Tongue (tissue), 2 donors: ENCODE results near the gene TAS1R3. TPM values are rescaled to one million over a fixed set of nuclear protein-coding genes. Genes with fewer than 3 reads are reported as not detected.

Source experiments
- DNase-seq: peaks from one replicate; pipeline ENCODE4 v3.0.0-alpha.2; 2015
- total RNA-seq: library from RNA; depleted of rRNA; stranded (reverse); fragments of >200 nt; gene quantifications from one replicate; pipeline ENCODE4 v1.2.3, GENCODE V29; 2014

TAS1R3 gene
- 1.9 TPM for total RNA-seq

DNA sequence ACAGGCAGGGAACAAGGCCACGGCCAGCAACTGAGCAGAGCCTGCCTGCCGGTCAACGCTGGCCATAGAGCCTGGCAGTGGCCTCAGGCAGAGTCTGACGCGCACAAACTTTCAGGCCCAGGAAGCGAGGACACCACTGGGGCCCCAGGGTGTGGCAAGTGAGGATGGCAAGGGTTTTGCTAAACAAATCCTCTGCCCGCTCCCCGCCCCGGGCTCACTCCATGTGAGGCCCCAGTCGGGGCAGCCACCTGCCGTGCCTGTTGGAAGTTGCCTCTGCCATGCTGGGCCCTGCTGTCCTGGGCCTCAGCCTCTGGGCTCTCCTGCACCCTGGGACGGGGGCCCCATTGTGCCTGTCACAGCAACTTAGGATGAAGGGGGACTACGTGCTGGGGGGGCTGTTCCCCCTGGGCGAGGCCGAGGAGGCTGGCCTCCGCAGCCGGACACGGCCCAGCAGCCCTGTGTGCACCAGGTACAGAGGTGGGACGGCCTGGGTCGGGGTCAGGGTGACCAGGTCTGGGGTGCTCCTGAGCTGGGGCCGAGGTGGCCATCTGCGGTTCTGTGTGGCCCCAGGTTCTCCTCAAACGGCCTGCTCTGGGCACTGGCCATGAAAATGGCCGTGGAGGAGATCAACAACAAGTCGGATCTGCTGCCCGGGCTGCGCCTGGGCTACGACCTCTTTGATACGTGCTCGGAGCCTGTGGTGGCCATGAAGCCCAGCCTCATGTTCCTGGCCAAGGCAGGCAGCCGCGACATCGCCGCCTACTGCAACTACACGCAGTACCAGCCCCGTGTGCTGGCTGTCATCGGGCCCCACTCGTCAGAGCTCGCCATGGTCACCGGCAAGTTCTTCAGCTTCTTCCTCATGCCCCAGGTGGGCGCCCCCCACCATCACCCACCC, at the start of gene TAS1R3:
Gene TAS1R3, plus strand, starts transcription at position 213 of the 898 bp plus-strand sequence. Its CDS starts 66 bp downstream, at position 279.
- peak; percentile 74 for DNase-seq

DNA sequence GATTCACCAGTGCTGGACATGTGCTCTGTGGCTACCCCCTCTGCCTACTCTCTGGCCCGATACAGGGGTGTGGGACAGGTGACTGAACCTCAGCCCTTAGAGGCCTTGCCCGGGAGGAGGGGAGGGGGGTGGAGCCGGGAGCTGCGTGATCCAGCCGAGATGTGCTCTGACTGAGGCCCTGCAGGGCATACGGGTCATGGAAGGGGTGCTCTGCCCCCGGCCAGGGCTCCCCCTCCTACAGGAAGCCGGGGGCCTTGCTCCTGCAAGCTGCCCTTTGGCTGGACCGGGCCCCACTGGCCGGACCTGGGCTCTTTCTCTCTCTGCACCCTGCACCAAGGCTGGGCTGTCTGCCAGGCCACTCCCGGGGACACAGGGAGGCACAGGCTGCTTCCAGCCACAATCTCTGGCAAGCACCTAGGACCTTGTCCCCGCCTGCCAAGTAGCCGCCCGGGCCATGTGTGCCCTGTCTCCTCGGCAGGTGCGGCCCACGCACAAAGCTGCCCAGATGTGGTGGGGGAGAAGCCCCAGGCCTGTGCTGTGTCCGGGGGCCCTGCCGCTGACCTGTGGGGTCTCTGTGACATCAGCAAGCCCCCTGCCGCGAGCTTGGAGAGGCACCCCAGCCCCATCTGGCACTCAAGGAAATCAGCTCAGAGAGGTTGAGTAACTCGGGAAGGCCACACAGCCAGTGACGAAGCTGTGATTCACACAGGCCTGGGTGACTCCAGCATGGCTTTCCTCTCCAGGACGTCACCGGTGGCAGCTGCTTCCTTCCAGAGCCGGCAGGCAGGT, 49.4 kb upstream of the TAS1R3 start:
- DNase-seq = no peak

DNA sequence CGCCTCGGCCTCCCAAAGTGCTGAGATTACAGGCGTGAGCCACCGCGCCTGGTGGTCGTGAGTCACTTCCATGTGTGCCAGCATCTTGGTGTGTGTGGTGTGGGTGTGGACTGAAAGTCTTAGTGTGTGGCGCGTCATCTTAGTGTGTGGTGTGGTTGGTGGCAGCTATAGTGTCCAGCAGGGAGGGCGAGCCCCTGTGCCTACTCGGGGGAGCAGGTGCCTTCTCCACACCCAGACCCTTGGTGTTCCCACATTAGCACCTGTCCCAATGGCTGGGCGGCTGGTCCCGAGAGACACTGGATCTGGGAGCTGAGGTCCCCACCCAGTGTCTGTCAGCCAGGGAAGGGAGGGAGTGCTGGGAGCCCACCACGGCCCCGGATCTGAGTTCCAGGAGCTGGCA, 48.1 kb upstream of the TAS1R3 start:
- no peak for DNase-seq

DNA sequence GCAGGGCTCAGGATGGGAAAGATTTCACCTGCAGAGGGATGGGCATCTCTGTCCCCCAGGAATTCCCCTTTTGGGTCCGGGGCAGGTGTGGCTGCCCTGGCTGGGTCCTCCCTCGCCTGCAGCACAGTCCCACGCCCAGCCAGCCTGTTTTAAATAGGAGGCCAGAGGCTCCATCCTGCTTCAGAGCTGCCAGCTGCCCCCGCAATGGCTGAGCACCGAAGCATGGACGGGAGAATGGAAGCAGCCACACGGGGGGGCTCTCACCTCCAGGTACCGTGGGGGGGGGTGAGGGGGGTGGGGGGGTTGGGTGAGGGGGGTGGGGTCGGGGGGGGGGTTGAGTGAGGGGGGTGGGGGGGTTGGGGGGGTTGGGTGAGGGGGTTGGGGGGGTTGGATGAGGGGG, 47.3 kb upstream of the TAS1R3 start:
- DNase-seq = no peak

DNA sequence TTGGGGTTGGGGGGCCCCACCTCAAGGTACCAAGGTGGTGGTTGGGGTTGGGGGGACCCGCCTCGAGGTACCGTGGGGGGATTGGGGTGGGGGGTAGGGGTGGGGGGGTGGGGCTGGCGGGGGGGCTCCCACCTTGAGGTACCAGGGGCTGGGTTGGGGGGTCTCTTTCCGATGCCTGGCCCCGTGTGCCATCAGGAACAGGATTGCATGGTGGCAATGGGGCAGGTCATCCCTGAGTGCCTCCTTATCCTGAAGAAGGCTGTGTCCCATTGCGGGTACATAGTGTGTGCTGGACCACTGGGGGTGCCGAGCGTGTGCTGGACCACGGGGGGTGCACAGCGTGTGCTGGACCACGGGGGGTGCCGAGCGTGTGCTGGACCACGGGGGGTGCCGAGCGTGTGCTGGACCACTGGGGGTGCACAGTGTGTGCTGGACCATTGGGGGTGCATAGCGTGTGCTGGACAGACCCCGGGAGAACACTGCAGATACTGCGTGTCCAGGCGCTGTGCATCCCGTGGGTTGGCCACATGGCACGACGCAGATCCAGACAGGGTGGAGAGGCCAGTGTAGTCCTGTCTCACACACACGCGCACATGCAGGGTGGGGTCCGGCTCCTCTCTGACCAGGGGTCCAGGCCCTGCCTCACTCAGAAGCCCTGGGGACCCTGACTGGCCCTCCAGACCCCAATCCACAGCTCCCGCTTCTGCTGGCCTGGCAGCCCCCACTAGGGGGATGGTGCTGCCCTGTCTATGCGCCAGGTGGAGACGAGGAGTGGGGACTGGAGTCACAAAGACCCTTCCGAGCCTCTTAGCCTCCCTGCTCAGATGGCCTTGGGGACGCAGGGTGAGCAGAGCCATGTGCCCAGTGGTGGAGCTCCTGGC, 46.6 kb upstream of the TAS1R3 start:
- no peak for DNase-seq

DNA sequence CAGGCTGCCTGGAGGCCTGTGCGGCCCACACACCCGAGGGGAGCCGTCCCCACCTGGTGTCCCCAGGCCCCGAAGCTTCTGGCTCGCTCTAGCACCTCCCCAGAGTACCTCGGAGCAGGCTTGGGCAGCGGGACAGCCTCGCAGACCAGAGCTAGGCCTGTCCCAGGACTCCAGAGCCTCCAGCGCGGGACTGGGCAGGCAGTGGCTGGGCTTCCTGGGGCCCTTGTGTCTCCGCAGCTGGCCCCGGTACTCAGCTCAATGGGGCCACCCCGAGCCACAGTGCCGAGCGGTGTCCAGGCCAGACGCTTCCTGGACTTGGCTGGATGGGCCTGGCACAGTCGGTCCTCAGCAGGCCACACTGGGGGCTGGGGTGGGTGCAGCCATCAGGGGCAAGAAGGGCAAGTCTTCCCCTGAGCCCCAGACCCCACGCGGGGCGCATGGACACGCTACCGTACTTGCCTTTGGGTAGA, 45.9 kb upstream of the TAS1R3 start:
- DNase-seq = no peak

DNA sequence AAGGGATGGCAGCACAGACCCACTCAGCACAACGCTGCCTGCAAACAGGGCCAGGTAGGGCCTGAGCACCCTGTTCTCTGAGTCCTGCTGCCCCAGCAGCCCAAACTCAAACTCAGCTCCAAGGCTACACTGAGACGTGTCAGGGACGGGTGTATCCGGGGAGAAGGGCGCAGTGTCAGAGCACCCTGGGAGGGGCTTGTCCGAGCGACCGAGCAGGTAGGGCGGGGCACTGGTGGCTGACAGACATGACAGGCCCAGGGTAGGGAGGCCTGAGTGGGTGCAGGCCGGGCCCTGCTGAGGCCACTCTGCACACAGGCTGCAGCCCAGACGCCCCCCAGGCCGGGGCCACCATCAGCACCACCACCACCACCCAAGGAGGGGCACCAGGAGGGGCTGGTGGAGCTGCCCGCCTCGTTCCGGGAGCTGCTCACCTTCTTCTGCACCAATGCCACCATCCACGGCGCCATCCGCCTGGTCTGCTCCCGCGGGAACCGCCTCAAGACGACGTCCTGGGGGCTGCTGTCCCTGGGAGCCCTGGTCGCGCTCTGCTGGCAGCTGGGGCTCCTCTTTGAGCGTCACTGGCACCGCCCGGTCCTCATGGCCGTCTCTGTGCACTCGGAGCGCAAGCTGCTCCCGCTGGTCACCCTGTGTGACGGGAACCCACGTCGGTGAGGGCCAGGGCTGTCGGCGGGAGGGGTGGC, 45.3 kb upstream of the TAS1R3 start:
- DNase-seq = no peak

DNA sequence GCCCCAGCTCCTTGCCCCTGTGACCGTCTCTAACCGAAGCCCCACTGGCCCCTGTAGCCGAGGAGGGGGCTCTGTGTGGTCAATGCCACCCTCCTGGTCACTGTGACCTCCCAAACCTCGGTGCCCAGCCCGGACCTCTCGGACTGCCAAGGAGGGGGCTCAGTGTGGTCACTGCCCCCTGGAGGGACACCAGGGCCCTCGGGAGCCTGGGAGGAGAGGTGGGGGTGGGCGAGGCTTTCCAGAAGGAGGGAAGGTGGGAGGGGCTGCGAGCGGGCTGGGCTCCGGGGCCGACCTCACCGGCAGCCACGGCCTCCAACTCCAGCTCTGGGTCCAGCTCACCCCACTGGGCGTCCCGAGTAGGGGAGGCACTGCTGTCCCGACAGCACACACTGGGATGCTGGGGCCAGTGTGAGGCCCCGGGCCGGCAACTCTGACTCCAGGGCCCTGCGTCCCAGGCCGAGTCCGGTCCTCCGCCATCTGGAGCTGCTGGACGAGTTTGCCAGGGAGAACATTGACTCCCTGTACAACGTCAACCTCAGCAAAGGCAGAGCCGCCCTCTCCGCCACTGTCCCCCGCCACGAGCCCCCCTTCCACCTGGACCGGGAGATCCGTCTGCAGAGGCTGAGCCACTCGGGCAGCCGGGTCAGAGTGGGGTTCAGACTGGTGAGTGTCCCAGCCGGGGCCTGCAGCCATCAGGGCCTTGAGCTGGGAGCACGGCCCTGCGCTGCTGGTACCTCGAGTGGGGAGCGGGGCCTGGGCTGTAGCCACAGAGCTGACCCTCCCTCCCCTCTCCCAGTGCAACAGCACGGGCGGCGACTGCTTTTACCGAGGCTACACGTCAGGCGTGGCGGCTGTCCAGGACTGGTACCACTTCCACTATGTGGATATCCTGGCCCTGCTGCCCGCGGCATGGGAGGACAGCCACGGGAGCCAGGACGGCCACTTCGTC, 44.5 kb upstream of the TAS1R3 start:
- DNase-seq = no peak

DNA sequence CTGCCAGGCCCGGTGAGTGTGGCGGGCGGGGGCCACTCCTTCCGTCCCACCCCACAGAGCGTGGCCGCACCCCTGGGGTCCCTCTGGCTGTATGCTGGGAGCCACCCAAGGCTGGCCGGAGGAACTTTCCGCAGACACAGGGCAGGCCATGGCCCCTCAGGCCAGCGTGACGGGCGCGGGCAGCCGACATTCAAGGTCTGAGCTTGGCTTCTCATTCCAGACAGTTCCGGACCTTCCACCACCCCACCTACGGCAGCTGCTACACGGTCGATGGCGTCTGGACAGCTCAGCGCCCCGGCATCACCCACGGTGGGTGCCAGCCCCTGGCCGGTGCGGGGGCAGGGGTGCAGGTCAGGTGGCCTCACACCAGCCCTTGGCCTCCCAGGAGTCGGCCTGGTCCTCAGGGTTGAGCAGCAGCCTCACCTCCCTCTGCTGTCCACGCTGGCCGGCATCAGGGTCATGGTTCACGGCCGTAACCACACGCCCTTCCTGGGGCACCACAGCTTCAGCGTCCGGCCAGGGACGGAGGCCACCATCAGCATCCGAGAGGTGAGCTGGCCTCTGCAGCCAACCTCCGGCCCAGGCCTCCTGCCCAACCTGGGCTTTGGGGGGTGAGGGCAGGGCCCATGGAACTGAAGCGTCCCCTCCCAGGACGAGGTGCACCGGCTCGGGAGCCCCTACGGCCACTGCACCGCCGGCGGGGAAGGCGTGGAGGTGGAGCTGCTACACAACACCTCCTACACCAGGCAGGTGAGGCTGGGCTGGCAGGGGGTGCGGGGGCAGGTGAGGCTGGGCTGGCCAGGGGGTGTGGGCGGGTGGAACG, 43.6 kb upstream of the TAS1R3 start:
- DNase-seq = no peak

DNA sequence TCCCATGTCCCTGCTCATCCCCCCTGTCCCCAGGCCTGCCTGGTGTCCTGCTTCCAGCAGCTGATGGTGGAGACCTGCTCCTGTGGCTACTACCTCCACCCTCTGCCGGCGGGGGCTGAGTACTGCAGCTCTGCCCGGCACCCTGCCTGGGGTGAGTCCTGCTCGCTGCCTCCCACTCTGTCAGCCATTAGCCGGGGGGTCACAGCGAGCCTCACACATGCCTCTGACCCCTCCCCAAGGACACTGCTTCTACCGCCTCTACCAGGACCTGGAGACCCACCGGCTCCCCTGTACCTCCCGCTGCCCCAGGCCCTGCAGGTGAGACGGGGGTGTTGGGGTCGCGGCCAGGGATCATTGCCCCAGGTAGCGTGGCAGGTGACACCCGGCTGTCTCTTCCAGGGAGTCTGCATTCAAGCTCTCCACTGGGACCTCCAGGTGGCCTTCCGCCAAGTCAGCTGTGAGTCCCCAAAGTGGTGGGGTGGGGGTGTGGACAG, 40.8 kb upstream of the TAS1R3 start:
- no peak for DNase-seq

DNA sequence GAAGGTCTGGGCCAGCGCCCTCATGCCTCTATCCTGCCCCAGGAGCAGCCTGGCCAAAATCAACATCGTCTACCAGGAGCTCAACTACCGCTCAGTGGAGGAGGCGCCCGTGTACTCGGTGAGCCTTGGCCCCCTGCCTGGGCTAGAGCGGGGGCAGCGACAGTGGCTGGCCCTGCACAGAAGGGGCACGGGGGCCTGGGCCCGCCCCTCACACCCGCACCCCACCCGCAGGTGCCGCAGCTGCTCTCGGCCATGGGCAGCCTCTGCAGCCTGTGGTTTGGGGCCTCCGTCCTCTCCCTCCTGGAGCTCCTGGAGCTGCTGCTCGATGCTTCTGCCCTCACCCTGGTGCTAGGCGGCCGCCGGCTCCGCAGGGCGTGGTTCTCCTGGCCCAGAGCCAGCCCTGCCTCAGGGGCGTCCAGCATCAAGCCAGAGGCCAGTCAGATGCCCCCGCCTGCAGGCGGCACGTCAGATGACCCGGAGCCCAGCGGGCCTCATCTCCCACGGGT, 40.0 kb upstream of the TAS1R3 start:
- no peak for DNase-seq

DNA sequence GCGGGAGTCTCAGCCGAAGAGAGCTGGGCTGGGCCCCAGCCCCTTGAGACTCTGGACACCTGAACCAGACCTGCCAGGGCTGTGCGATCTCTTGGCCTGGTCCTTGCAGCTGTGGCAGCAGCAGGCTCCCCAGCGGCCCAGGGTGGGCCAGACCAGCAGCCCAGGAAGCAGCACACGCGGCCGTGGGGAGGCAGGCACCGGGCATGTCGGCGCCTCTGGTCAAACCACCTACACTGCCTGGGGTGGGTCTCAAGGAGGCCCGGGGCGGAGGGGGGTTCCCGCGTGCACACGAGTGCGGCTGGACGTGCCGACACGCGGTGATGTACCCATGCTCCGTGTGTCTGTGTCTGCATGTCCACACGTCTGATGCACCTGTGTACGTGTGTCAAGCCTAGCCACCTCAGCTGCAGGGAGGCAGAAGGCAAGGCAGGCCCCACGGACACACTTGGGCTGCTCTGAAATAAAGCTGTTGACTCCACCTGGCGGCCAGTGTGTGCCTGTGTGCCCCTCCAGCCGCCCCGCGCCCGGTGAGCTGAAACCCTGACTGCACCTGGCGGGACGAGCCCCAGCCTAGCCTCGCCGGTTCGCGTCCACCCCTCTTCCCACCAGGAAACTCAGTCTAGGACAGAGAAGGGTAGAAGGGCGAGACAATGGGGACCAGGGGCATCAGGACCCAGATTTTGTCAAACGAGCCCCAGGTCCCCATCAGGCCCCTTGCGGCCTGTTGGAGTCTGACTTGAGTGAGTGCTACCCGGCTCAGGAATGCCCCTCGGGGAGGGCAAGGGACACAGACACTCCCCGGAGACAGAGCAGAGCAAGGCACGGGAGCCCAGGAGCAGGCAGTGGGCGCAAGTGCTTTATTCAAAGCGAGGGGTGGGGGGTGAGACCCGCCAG, 39.3 kb upstream of the TAS1R3 start:
- DNase-seq = peak; percentile 83

DNA sequence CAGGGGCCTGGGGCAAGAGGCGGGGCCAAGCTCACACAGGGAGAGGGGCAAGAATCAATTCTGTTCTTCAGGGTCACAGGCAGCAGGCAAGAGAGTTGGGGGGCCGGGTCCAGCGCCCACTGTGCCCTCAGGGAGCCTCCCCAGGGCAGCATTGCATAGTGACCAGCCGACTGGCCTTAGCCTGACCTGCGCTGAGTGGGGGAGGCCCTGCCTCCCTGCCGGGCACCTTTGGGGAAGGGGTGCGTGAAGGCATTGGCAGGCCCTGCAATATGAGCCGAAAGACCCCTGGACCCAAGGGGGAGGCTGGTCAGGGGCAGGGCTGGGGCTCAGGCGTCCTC, 38.7 kb upstream of the TAS1R3 start:
- DNase-seq = no peak

DNA sequence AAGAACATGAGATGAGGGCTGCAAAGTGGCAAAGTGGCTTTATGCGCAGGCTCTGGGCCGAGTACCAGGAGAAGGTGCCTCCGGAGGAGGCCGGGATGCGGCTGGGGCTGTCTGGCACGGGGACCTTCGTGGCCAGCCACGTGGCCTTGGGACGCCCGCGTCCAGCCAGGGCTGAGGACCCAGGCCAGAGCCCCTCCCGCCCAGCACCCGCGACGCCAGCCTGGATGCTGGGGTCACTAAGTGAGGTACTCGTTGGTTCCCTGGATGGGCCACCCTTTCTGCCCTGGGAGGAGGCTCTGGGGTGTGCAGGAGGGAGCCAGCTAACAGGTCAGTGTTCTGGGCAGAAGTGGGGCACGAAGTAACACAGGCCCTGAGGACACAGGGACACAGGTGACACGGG, 38.2 kb upstream of the TAS1R3 start:
- DNase-seq = no peak

DNA sequence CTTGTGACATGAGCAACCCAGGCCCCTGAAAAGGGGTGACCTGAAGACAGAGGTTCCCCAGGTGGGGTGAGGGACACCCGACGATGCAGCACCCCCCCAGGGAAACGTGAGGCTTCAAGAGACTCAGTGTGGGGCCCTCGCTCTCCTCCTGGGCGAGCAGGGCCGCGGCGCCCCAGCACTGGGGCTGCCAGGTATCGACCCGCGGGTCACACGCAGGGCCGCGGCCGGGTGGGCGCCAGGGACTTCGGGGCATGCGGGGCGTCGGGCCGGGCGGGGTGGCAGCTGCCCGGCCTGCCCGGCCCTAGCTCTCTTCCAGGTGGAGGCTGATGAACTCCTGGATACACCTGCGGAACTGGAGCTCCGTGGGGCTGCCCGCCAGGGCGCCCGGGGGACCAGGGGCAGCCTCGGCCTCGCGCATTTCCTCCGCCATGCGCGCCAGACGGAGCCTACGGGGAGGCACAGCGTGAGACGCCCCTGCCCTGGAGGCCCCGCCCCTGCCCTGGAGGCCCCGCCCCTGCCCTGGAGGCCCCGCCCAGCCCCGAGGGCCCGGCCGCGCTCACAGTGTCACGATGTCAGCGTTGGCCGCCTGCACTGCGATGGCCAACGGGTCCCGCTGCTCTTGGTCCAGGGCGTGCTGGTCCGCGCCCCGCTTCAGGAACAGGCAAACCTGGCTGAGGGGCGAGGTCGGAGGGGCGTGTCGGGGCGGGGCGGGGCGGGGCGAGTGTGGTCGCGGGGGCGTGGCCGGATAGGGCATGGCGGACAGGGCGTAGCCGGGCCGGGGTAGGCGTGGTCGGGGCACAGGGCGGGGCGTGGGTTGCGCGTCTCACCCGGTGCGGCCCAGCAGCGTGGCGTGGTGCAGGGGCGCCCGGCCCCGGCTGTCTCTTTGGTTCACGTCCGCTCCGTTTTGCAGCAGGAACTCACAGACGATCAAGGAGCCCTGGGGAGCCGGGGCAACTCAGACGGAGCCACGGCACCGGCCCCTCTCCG, 37.5 kb upstream of the TAS1R3 start:
- no peak for DNase-seq

DNA sequence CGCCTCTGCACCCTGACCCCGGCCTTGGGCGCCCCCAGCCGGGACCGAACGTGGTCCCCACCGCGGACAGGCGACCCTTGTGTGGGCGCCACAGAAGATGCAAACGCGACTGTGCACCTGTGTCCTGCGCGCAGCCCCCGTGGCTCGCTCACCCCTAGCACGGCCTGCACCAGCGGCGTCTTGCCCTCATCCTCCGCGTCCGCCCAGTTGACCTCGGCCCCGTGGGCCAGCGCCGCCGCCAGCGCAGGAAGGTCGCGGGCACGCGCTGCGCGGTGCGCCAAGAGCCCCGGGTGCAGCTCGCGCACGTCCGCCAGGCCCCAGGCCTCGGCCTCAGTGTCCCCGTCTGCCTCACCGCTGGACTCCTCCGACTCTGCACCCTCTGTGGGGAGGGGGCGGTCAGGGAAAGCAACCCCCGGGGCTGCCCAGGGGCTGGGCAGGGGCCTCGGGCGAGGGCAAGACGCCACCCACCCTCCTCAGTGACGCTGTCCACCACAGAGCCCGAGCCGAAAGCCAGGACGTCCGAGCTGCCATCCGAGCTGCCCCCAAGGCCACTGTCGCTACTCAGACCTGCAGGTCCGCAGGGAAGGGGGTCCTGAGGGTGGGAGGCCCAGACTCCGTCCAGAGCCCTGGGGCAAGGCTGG, 36.7 kb upstream of the TAS1R3 start:
- no peak for DNase-seq
